VCaP (cell line): ENCODE data around the gene TMEM235.

Experiments
- H3K27ac ChIP-seq: fragments of 450-650 bp; 2 replicates; pipeline ENCODE4 v1.5.1; 2017
- CTCF ChIP-seq: fragments of 450-650 bp; conservative IDR thresholded peaks from 2 replicates; pipeline ENCODE4 v1.5.1; 2017; ENCODE audit warnings: mild to moderate bottlenecking, moderate library complexity

Gene TMEM235

GRCh38 chr17:78228176-78228575, 3.3 kb upstream of the TMEM235 start:
- TF ChIP-seq CTCF, result no peak
- H3K27ac ChIP-seq, result no peak overlapping the region

GRCh38 chr17:78230252-78230962, 1.0 kb upstream of the TMEM235 start:
- no peak for TF ChIP-seq CTCF
- no peak overlapping the region for H3K27ac ChIP-seq

- no peak overlapping the region for H3K27ac ChIP-seq
- TF ChIP-seq CTCF, result no peak
These were observed 794 bp downstream of the TMEM235 start for GRCh38 chr17:78231991-78232858.

- no peak for TF ChIP-seq CTCF
- no peak overlapping the region for H3K27ac ChIP-seq
These were observed 1.4 kb downstream of the TMEM235 start for GRCh38 chr17:78232859-78233173.

GRCh38 chr17:78233678-78234077, 2.2 kb downstream of the TMEM235 start:
- no peak for TF ChIP-seq CTCF
- no peak overlapping the region for H3K27ac ChIP-seq

- H3K27ac ChIP-seq, result peak overlapping the region; percentile 2; the same call in 1 of the 2 replicates
- TF ChIP-seq CTCF, result no peak
These were observed 2.9 kb downstream of the TMEM235 start for GRCh38 chr17:78234261-78234865.

GRCh38 chr17:78235022-78235421, 3.6 kb downstream of the TMEM235 start:
- peak overlapping the region; percentile 2; the same call in 1 of the 2 replicates for H3K27ac ChIP-seq

- TF ChIP-seq CTCF, result no peak
- no peak overlapping the region for H3K27ac ChIP-seq
These were observed 4.5 kb downstream of the TMEM235 start for GRCh38 chr17:78235885-78236284.
